Measurements from ENCODE around the gene DYRK1A.
"Not testable (repeated sequence)": the region's sequence is repeated elsewhere in the genome, so short reads cannot be mapped to it uniquely, and the experiment has no call there.

DYRK1A gene

DNA sequence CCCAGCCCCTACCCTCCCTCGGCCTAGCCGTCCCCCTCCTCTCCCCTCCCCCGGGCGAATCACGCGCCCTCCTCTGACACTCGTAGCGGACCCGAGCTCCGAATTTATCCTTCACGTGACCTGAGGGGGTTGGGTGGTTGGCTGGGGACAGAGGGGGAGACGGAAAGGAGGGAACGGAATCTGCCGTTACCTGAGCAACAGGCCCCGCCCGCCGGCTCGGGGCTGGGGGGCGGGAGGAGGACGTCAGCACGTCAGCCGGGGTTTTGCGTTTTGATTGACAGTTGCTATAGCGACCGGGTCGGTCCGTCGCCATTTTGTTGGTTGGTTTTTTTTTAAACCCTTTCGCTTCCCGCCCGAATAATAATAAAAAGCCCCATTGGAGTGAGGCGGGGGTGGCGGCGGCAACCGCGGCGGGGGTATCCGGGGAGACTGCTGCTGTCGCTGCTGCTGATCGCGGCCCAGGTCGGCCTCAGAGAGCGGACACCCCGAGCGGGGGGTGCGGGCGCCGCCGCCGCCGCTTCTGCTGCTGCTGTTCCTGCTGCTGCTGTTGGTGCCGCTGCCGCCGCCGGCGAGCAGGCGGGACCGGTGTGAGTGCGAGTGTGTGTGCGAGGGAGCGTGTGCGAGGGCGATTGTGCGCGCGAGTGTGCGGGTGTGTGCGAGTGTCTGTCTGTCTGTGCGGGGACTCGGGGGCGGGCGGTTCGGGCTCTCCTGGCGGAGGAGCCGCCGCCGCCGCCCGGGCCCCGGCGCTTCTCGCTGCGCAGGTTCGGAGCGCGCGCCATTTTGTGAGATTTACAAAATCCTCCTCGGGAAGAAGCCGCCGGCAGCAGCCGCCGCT, at the start of gene DYRK1A:
Gene DYRK1A (plus strand): TSS at position 292 of the 835 bp plus-strand sequence. CDS start 53,602 bp downstream, outside the sequence.
- peak; percentile 99 for DNase-seq

DNA sequence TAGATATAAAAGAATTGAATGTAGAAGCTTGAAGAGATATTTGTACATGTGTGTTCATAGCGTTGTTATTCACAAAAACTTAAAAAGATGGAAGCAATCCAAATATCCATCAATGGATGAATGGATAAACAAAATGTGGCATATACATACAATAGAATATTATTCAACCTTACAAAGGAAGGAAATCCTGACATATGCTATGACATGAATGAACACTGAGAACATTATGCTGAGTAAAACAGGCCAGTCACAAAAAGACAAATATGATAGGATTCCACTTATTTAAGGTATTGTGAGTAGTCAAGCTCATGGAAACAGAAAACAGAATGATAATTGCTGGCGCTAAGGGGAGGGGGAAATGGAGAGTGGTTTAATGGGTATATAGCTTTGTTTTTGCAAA, 47.0 kb upstream of the DYRK1A start:
- DNase-seq, result no peak

DNA sequence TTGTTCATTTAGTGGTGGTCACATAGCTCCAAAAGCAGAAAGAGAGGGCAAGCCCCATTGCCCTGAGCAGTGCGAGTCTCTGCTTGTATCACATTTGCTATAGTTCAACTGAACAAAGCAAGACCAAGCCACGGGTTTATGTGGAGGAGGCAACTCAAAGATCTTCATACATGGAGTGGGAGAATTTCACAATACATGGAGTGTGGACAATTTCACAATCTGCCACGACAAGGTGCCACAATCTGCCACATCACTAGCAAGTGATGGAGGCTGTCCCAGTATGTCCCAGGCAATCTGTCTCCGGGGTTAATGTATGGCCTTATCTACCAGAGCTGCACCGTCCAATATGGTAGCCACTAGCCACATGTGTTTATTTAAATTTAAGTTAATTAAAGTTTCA, 44.5 kb upstream of the DYRK1A start:
- no peak for DNase-seq

DNA sequence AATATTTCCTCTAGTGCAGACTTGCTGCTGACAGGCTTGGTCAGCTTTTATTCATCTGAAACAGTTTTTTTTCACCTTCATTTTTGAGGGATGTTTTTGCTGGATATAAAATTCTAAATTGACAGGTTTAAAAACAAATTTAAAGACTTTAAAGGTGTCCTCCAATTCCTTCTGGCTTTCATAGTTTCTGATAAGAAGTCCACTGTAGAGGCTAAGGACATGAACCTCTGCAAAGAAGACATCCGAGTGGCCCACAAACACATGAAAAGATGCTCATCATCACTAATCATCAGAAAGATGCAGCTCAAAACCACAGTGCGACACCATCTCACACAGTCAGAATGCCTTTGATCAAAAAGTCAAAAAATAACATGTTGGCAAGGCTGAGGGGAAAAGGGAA, 42.0 kb upstream of the DYRK1A start:
- no peak for DNase-seq

DNA sequence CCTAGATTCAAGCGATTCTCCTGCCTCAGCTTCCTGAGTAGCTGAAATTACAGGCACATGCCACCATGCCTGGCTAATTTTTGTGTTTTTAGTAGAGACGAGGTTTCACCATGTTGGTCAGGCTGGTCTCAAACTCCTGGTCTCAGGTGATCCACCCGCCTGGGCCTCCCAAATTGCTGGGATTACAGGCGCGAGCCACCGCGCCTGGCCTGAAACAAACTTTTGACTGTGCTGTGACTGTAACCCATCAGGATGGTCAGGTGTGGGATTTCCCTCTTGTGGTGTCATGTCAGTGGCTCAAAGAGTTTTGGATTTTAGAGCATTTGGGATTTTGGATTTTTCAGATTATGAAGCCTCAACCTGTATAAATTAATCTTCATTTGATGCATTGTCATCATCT, 38.4 kb upstream of the DYRK1A start:
- DNase-seq, result not testable (repeated sequence)

DNA sequence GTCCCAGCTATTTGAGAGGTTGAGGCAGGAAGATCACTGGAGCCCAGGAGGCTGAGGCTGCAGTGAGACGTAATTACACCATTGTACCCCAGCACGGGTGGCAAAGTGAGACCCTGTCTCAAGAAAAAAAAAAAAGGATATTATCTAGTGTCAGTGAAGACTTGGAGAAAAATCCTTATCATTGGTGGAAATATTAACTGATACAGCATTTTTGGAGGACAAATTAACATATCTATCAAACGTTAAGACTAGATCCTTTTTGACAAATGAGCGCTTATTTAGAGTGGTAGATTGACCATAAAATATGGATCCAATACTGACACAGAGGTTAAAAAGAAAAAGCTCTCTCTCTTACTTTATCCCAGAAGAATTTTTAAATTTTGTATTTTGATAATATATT, 35.2 kb upstream of the DYRK1A start:
- DNase-seq, result no peak

DNA sequence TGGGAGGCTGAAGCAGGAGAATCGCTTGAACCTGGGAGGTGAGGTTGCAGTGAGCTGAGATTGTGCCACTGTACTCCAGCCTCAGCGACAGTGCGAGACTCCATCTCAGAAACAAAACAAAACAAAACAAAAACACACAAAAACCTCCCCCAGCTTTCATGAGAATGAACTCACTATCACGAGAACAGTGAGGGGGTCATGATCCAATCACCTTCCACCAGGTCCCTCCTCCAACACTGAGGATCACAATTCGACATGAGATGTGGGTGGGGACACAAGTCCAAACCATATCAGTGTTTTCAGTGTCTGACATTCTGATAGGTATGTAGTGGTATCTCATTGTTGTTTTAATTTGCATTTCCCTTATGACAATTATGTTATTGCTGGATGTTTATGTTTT, 31.5 kb upstream of the DYRK1A start:
- no peak for DNase-seq

DNA sequence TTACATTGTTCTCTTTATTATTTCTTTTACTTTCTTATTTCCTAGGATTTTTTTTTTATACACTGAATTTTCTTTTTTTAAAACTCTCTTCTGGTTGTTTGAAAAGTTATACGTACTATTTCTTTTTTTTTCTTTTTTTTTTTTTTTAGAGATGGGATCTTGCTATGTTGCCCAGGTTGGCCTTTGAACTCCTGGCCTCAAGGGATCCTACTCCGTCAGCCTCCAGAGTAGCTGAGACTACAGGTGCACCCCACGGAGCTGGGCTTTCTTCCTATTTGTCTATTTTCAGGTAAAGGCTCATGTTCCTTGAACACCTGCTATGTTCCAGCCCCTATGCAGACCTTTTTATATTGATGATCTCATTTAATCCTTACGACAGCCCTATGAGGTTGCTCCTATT, 29.4 kb upstream of the DYRK1A start:
- DNase-seq, result no peak

DNA sequence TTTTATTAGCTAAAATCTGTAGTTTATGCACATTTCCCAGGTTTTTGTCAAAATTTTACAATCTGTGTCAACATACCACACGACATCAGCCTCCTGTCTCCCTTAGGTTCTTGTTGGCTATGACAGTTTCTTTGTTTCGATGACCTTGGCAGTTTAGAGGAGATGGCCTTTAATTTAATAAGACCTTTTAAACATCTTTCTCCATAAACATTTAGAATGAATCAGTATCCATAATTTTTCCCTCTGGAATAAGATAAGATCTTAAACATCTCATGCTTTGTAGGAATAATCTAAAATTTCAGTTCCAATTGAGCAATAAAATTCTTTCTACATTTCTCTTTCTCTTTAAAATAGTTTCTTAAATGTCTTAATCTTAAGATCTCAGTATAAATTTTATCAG, 28.7 kb upstream of the DYRK1A start:
- no peak for DNase-seq

DNA sequence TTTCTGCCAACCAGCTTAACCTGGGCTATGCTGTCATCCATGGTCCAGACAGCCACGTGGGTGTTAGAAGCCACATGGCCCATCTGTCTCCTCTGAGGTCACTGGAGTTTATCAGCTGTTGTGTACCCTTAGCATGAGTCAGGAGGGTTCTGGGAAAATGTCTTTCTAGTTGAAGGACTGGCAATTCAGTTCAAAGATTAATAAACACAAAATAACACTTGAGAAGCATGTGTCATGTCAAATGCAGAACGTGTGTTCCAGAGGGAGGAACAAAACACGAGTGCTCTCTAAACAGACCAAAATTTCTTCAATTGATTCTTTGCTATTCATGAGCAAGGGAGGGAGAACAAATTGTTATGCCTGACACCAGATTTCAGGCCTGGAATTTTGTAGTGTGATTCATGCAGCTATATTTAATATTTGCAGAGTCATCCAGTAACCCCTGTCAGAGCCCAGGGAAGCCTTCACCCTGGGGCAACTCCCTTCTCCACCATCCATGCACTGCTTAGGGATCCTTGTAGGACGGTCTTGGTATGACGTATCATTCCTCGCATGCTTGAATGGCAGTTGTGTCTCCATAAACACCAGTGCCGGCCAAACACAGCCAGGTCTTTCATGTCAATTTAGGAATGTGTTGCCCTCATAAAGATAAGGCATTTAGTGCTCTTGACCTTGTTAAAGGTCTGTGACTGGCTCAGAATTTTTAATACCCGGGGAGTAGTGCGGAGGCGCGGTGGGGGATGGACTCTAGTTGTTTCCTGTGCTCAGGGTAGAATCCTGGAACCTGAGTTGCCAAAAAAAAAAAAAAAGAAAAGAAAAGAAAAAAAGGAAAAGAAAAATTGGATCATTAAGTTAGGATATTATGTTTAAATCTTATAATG, 27.7 kb upstream of the DYRK1A start:
- no peak for DNase-seq

DNA sequence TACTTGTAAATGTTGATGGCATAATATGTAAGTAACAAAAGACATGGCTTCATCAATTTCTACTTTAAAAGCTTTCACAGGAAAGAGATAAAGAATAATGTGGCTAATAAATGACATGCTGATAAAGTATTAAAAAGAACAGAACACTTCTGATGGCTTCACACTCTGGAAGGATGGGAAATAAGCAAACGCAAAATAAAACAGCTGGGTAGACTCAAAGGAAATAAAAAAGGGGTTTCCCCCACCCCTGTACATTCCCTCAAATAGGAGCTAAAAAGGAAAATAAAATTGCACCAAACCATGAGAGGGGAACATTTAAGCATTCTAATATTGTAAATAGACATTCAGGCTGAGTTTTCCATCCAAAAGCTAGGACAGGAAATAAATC, 27.0 kb upstream of the DYRK1A start:
- no peak for DNase-seq

DNA sequence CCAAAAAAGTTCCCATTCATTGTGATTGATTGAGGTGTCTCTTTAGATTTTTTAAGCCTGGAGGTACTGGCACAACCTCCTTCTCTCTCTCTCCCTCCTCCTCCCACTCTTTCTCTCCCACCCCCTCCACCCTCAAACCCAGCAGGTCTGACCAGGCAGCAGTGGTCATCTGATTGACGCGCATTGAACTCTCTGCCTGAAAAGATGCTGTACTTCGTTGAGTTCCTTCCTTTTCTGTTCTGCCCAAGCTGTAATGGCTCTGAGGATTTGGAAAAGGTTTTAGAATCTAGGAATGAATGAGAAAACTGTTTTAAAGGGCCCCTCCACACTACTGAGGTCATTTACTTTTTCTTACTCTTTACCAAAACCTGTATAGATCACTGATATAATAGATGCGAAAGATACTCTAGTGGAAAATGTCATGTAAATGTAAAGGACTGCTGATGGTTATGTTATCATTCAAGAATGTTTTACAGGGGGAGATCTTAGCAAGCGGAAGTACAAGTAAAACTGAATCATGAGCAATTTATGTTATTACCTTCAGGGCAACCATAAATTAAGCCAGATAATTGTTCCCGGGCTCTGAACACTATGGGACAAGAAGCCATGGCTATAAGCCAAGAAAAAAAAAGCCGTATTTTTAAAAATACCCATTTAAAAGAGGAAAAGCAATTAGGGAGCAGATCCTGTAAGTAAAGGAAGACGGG, 25.2 kb upstream of the DYRK1A start:
- no peak for DNase-seq

DNA sequence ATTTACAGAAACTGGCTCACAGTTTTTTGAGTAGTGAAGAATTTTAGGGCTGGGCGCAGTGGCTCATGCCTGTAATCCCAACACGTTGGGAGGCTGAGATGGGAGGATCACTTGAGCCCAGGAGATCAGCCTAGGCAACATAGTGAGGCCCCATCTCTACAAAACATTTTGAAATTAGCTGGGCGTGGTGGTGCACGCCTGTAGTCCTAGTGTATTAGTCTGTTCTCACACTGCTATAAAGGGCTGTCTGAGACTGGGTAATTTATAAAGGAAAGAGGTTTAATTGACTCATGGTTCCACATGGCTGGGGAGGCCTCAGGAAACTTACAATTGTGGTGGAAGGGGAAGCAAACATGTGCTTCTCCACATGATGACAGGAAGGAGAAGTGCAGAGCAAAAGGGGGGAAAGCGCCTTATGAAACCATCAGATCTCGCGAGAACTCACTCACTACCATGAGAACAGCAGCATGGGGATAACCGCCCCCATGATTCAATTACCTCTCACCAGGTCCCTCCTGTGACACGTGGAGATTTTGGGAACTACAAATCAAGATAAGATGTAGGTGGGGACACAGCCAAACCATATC, 24.4 kb upstream of the DYRK1A start:
- no peak for DNase-seq

DNA sequence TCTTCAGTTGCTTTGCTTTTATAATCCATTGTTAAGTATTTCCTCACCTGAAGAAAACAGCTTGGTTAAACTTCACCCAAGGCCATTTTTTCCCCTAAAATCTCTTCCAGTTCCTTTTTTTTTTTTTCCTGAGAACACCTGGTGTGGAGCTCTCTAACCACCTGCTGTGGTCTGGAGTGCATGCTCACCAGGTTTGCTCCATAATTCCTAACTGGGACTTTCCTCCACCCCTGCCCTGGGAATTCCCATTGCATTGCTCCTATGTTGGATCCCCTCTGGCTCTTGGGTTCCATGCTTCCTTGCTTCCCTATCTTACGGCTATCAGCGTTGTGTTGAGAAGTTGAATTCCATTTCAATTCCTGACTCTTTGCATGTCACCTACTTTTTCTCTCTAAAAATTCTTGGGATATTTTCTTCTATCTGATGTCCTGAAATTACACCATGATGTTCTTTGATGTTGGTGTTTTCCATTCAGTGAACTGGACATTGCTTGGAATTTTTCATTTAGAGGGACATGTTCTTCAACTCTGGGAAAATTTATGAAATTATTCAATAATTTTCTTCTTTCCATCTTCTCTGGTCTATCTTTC, 19.6 kb upstream of the DYRK1A start:
- DNase-seq, result no peak

DNA sequence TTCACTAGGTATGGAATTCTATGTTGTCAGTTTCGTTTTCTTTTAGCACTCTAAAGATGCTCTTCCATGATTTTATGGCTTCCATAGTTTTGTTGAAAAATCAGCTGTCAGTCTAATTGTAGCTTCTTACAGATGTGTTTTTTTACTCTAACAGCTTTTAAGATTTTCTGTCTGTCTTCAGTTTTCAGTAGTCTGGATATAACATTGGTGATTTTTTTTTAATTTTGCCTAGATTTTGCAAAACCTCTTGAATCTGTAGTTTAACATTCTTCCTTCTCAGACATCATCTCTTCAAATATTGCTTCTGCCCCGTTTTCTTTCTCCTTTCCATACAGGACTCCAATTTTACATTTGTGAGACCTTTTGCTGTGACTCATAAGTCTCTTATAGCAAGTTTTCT, 17.9 kb upstream of the DYRK1A start:
- DNase-seq, result peak; percentile 39

DNA sequence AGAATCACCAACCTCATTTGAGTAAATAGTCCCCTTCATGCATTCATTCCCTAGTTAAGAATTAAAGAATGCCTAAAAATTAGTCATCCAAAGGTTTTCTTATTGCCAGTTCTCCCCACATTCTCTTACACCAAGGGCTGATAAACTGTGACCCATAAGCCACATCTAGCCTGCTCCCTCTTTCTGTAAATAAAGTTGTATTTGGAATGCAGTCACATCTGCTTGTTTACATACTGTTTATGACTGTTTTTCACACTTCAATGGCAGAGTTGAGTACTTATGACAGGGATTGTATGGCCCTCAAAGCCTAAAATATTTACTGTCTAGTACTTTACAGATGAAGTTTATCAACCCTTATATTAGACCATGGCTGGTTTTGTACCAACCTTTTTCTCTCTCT, 16.1 kb upstream of the DYRK1A start:
- no peak for DNase-seq

DNA sequence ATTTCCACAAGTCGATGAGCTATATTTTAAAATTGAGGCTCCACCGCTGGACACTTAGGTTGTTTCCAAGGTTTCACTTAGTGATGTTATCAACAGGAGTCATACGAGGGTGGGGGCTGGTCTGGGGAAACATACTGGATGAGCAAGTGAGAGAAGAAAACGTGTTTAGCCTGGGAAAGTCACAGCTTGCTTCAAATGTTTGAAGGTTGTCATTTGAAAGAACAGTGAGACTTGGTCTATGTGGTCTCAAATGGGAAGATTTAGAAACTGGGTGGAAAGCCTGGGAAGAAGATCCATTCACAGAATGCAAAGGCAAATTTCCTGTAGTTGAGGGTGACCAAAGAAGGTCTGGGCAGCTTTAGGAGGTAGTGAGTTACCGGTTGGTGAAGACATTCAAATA, 9.9 kb upstream of the DYRK1A start:
- DNase-seq, result no peak

DNA sequence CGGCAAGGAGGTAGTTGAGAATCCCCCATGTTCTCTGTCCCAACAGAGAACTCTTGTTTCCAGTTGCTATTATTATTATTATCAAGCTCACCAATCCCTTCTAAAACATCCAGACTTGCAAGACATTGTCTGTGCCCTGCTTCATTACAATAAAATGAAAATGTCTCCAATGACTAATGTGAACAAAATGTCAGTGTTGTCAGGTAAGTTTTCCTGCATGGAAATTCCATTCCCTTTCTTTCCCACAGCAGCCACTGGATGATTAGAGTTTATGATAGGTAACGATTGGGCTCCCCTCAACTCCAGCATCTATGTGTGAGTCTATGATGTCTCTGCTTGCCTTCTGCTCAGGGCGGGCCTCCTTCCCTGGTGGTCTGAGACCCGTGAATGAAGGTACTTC, 8.9 kb upstream of the DYRK1A start:
- no peak for DNase-seq

DNA sequence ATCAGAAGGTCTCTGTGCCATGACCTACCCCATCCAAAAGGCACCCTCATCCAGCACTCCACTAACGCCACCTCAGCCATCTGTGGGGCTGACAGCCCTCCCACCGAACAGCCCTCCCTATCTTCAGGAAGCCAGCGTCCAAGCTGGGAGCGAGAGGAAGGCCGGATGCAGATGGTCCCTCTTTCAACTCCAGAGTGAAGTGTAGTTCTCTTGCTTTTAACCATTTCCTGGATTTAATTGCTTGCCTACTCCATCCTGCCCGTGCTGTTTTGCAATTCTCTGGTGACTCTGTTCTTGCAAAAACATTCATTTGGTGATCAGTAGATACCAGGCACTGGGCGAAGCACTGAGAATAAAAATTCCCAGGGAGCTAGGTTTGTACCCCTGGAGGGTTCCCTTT, 8.2 kb upstream of the DYRK1A start:
- DNase-seq, result peak; percentile 40

DNA sequence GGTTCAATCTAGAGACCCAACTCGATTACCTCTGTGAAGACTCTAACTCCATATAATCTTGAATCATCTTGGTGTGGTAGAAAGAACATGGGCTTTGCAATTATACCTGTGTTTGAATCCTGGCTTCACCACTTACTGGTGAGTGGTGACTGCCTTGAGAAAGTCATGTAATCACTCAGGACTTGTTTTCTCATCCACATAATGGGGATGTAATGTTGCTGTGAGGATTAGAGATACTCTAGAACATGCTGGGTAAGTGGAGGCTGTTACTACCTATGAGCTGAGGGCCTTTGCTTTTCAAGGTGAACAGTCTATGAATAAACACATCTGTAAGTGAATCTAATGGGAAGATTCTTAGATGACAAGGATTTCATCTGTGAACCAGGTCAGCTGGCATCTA, 2.6 kb upstream of the DYRK1A start:
- no peak for DNase-seq

DNA sequence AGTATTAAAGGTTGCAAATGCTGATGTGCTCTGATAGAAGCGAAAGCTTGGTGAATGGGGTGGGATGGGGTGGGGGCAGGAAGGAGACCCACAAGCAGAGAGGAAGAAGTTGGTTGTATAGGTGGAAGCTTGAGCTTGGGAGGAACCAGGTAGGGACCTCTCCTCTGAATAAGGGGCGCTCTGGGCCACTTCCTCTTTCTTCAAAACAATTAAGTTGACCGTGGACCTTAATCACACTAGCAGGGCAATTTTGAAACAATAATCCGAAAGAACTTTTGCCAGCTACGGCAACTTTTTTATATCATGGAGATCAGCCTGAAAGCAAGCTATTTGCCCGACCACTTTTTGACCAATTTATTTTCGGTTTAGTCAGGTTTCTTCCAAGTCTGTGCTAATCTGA, 1.9 kb upstream of the DYRK1A start:
- DNase-seq, result no peak

All from DMS153 (cell line).